ENCODE results near the gene UTP14A. TPM values are rescaled to one million over a fixed set of nuclear protein-coding genes. Genes with fewer than 3 reads are reported as not detected.

Gene UTP14A
- total and polyA plus RNA-seq, 5 donors from 2014 or later = 5.8 to 11.7 (median 8.5) TPM

DNA sequence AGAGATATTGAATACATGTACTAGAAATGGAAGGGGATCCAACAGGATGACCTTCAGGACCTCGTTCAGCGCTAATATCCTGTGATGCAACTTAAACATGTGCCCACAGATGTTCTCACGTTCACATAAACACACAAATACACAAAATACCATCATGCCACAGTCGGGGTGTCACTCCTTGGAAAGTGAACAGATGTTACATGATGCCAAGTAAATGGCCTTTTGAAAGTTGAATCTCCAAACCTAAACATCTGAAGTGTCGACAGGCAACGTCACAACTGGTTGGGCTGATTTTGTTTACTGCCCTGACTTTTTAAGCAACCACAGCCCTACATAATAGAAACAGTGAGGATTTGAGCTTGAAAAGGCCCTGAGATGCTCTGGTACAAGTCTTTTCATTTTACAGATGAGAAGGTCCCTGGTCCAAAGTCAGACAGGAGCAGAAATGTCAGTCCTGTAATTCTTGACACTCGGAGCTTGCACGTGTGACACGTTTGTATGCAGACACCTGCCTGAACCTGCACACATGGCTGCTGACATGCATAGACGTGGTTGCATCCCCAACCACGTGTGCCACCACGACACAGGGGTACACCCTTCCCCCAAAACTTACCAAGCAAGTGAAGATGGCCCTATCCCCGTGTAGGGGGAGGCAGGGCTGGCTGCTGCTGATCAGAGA, 53.0 kb downstream of the UTP14A start:
- Histone ChIP-seq H3K4me3 (ENCODE audit: low read depth, low read length) (no peak overlapping the region), H3K36me3 (ENCODE audit: control insufficient read depth, insufficient read depth, low read length) (no peaks in the 10 kb centered on the region), H3K9me3 (ENCODE audit: control insufficient read depth in 2 of 2, low read length in 2 of 2) (no peaks in the 10 kb centered on the region), H3K4me1 (ENCODE audit: control insufficient read depth, insufficient read depth, low read length, poor library complexity, severe bottlenecking) (peaks cover 14% of the 10 kb centered on the region), H3K27me3 (ENCODE audit: control insufficient read depth, insufficient read depth, low read length) (no peaks in the 10 kb centered on the region), H3K27ac (ENCODE audit: insufficient read depth, low read length, poor library complexity, severe bottlenecking) (no peak overlapping the region)
- Mint-ChIP-seq H3K27me3 (no peaks in the 10 kb centered on the region), H3K4me1 (peaks cover 0 to 31% (median 15%) of the 10 kb centered on the region in 4 donors), H3K27ac (peak overlapping the region in 1 of 3 donors; percentile 0), H3K36me3 (no peaks in the 10 kb centered on the region), H3K9me3 (peaks cover 0 to 1% (median 0%) of the 10 kb centered on the region in 7 donors), H3K4me3 (peak overlapping the region in 1 of 4 donors; percentile 61)
- no peak for DNase-seq
- ATAC-seq (ENCODE audit: low read depth in 2 of 2) = no peak

DNA sequence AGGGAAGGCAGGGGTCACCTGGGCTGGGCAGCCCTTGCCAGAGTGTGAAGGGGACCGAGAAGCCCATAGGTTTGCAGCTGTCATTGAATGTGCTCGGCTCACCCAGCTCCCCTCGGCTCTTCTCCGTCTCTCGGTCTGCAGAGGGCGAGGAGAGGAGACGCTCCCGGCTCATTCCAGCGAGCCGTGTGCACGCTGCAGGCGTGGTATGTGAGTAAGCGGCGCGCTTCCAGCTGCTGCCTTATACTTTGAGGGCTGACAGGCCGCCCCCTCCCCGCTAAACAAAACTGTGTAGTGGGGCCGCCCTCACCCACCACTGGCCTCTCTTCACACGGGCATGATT, 53.5 kb downstream of the UTP14A start:
- Mint-ChIP-seq H3K4me3 (peak overlapping the region in 1 of 4 donors; percentile 55), H3K9me3 (peaks cover 0 to 1% (median 0%) of the 10 kb centered on the region in 7 donors), H3K4me1 (peaks cover 0 to 28% (median 15%) of the 10 kb centered on the region in 4 donors), H3K27ac (peak overlapping the region in 1 of 3 donors; percentile 0), H3K27me3 (no peaks in the 10 kb centered on the region), H3K36me3 (no peaks in the 10 kb centered on the region)
- Histone ChIP-seq H3K36me3 (ENCODE audit: control insufficient read depth, insufficient read depth, low read length) (no peaks in the 10 kb centered on the region), H3K27ac (ENCODE audit: insufficient read depth, low read length, poor library complexity, severe bottlenecking) (no peak overlapping the region), H3K27me3 (ENCODE audit: control insufficient read depth, insufficient read depth, low read length) (no peaks in the 10 kb centered on the region), H3K9me3 (ENCODE audit: control insufficient read depth in 2 of 2, low read length in 2 of 2) (no peaks in the 10 kb centered on the region), H3K4me1 (ENCODE audit: control insufficient read depth, insufficient read depth, low read length, poor library complexity, severe bottlenecking) (peaks cover 14% of the 10 kb centered on the region), H3K4me3 (ENCODE audit: low read depth, low read length) (no peak overlapping the region)
- no peak for ATAC-seq (ENCODE audit: low read depth in 2 of 2)
- DNase-seq = no peak

DNA sequence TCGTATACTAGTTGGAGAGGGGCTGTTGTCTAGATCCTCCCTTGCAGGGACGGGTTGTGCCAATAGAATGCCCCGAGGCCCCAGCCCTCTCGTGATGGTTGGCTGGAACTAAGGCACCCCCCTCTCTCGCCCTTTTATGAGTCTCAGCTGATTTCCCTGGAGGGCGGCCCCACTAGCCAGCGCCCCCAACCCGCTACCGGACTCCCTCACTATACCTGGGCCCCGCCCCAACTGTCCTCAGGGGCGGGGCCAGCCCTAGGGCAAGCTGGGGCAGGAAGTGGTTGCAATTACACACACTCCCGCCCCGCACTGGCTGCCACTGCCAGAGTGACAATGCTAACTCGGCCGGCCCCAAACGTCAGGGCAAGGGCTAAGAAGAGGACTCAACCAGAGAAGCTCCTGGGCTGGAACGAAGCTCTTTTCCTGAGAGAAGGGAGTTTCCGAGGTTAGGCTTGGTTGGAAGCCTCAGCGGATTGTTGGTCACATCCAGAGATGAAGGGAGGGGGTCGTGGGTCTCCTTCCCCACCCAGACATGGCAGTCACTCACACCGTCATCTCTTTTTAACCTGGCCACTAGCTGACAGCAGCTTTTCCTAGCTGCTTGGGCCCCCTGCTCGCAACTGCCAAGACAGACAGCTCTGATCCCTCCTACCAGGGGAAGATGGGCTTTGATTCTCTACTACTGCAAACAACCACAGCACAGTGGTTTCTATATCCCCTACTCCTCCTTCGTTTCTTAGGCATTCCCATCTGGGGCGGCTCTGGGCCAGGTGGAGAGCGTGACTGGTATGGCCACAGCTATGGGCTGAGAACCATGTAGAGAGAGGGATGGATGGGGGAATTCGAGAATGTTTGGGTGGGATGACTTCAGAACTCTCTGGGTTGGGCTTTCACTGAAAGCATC, 55.5 kb downstream of the UTP14A start:
- ATAC-seq (ENCODE audit: low read depth in 2 of 2) = peak; percentile 91 to 92
- no peaks in the 10 kb centered on the region for H3K36me3 ChIP-seq (ENCODE audit: control insufficient read depth, insufficient read depth, low read length)
- H3K4me3 ChIP-seq (ENCODE audit: low read depth, low read length) = peak overlapping the region; percentile 57
- Mint-ChIP-seq H3K4me1 (peaks cover 0 to 28% (median 14%) of the 10 kb centered on the region in 4 donors), H3K9me3 (peaks cover 0 to 1% (median 0%) of the 10 kb centered on the region in 7 donors), H3K27me3 (no peaks in the 10 kb centered on the region), H3K27ac (peak overlapping the region; percentile 86 to 98 (median 93)), H3K36me3 (no peaks in the 10 kb centered on the region), H3K4me3 (peak overlapping the region; percentile 53 to 87 (median 79))
- H3K27ac ChIP-seq (ENCODE audit: insufficient read depth, low read length, poor library complexity, severe bottlenecking) = peak overlapping the region; percentile 62
- no peaks in the 10 kb centered on the region for H3K9me3 ChIP-seq (ENCODE audit: control insufficient read depth in 2 of 2, low read length in 2 of 2)
- DNase-seq = peak; percentile 52 to 82 (median 58)
- no peaks in the 10 kb centered on the region for H3K27me3 ChIP-seq (ENCODE audit: control insufficient read depth, insufficient read depth, low read length)
- H3K4me1 ChIP-seq (ENCODE audit: control insufficient read depth, insufficient read depth, low read length, poor library complexity, severe bottlenecking) = peaks cover 14% of the 10 kb centered on the region

DNA sequence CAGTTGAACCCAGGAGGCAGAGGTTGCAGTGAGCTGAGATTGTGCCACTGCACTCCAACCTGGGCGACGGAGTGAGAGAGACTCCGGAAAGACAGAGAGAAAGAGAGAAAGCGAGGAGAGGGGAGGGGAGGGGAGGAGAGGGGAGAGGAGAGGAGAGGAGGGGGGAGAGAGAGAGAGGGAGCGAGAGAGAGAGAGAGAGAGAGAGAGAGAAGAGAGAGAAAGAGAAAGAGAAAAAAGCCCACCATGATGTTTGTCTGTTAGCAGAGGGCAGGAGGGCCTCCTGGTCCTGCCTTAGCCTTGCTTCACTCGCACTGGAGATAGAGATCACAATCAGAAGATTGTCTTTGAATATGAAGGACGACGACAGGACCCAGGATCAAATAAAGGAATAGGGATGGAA, 57.8 kb downstream of the UTP14A start:
- peaks cover 0 to 22% (median 11%) of the 10 kb centered on the region in 4 donors for H3K4me1 Mint-ChIP-seq
- Histone ChIP-seq H3K27ac (ENCODE audit: insufficient read depth, low read length, poor library complexity, severe bottlenecking) (no peak overlapping the region), H3K9me3 (ENCODE audit: control insufficient read depth in 2 of 2, low read length in 2 of 2) (no peaks in the 10 kb centered on the region), H3K4me1 (ENCODE audit: control insufficient read depth, insufficient read depth, low read length, poor library complexity, severe bottlenecking) (peaks cover 11% of the 10 kb centered on the region), H3K36me3 (ENCODE audit: control insufficient read depth, insufficient read depth, low read length) (no peaks in the 10 kb centered on the region), H3K27me3 (ENCODE audit: control insufficient read depth, insufficient read depth, low read length) (no peaks in the 10 kb centered on the region), H3K4me3 (ENCODE audit: low read depth, low read length) (no peak overlapping the region)
- no peak for ATAC-seq (ENCODE audit: low read depth in 2 of 2)
- H3K27ac Mint-ChIP-seq = no peak overlapping the region
- peaks cover 0 to 1% (median 0%) of the 10 kb centered on the region in 7 donors for H3K9me3 Mint-ChIP-seq
- H3K36me3 Mint-ChIP-seq = no peaks in the 10 kb centered on the region
- no peaks in the 10 kb centered on the region for H3K27me3 Mint-ChIP-seq
- no peak overlapping the region for H3K4me3 Mint-ChIP-seq
- DNase-seq = no peak

DNA sequence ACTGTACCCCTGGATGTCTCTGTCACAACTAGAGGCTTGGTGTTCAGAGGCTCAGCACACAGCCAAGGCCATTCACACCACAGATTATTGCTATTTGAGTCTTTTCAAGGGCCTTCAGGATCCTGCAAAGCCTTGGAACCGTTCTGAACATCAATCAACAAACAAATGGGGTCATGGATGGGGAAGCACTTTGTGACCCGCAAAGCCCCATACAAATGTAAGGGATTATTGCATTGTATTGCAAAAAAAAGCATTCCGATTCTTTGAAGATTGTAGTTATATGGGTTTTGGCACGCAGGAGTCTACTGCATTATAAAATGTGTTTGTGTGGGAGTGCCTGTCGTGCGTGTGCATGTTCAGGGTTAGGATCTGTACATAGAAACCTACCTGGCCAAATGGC, 59.2 kb downstream of the UTP14A start:
- Mint-ChIP-seq H3K4me1 (peaks cover 0 to 20% (median 7%) of the 10 kb centered on the region in 4 donors), H3K27me3 (no peaks in the 10 kb centered on the region), H3K4me3 (no peak overlapping the region), H3K36me3 (no peaks in the 10 kb centered on the region), H3K27ac (no peak overlapping the region), H3K9me3 (peaks cover 0 to 1% (median 0%) of the 10 kb centered on the region in 7 donors)
- Histone ChIP-seq H3K27me3 (ENCODE audit: control insufficient read depth, insufficient read depth, low read length) (no peaks in the 10 kb centered on the region), H3K36me3 (ENCODE audit: control insufficient read depth, insufficient read depth, low read length) (no peaks in the 10 kb centered on the region), H3K9me3 (ENCODE audit: control insufficient read depth in 2 of 2, low read length in 2 of 2) (no peaks in the 10 kb centered on the region), H3K4me1 (ENCODE audit: control insufficient read depth, insufficient read depth, low read length, poor library complexity, severe bottlenecking) (peaks cover 11% of the 10 kb centered on the region), H3K4me3 (ENCODE audit: low read depth, low read length) (no peak overlapping the region), H3K27ac (ENCODE audit: insufficient read depth, low read length, poor library complexity, severe bottlenecking) (no peak overlapping the region)
- no peak for DNase-seq
- no peak for ATAC-seq (ENCODE audit: low read depth in 2 of 2)

DNA sequence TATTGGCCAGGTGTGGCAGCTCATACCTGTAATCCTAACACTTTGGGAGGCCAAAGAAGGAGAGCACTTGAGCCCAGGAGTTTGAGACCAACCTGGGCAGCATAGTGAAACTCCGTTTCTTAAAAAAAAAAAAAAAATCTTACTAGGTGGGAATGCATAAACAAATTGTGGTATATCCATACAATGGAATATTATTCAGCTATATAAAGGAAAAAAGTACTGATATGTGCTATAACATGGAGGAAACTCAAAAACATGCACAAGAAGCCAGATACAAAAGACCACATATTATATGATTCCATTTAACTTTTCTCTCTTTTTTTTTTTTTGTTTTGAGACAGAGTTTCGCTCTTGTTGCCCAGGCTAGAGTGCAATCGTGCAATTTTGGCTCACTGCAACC, 63.0 kb downstream of the UTP14A start:
- Histone ChIP-seq H3K27me3 (ENCODE audit: control insufficient read depth, insufficient read depth, low read length) (peaks cover 2% of the 10 kb centered on the region), H3K4me3 (ENCODE audit: low read depth, low read length) (no peak overlapping the region), H3K36me3 (ENCODE audit: control insufficient read depth, insufficient read depth, low read length) (no peaks in the 10 kb centered on the region), H3K4me1 (ENCODE audit: control insufficient read depth, insufficient read depth, low read length, poor library complexity, severe bottlenecking) (no peaks in the 10 kb centered on the region), H3K9me3 (ENCODE audit: control insufficient read depth in 2 of 2, low read length in 2 of 2) (no peaks in the 10 kb centered on the region), H3K27ac (ENCODE audit: insufficient read depth, low read length, poor library complexity, severe bottlenecking) (no peak overlapping the region)
- Mint-ChIP-seq H3K27ac (no peak overlapping the region), H3K27me3 (peaks cover 20% of the 10 kb centered on the region), H3K4me3 (no peak overlapping the region), H3K9me3 (peaks cover 0 to 2% (median 0%) of the 10 kb centered on the region in 7 donors), H3K36me3 (no peaks in the 10 kb centered on the region), H3K4me1 (no peaks in the 10 kb centered on the region)
- ATAC-seq (ENCODE audit: low read depth in 2 of 2) = no peak
- DNase-seq = no peak

DNA sequence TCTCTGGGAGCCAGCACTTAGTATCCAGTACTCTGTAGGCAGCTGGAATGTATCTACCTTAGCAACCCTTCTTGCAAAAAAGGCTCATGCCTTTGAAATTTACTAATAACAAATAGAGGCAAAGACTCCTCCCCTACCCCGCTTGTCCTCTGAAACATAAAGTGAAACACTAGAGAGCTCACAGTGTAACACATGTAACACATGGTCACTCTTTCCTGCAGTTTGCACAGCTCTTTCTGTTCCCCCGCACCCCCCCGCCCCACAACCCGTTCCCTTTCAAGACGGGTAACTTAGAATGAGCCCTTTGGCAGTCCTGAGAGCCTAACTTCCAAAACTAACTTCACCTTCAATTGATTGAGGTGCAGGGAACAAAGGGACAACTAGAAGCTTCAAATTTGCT, 70.5 kb downstream of the UTP14A start:
- no peak for ATAC-seq (ENCODE audit: low read depth in 2 of 2)
- no peak for DNase-seq
- no peaks in the 10 kb centered on the region for H3K36me3 Mint-ChIP-seq
- H3K9me3 Mint-ChIP-seq = peaks cover 0 to 2% (median 0%) of the 10 kb centered on the region in 7 donors
- Histone ChIP-seq H3K9me3 (ENCODE audit: control insufficient read depth in 2 of 2, low read length in 2 of 2) (no peaks in the 10 kb centered on the region), H3K4me3 (ENCODE audit: low read depth, low read length) (no peak overlapping the region), H3K27ac (ENCODE audit: insufficient read depth, low read length, poor library complexity, severe bottlenecking) (no peak overlapping the region), H3K4me1 (ENCODE audit: control insufficient read depth, insufficient read depth, low read length, poor library complexity, severe bottlenecking) (peaks cover 9% of the 10 kb centered on the region), H3K36me3 (ENCODE audit: control insufficient read depth, insufficient read depth, low read length) (no peaks in the 10 kb centered on the region), H3K27me3 (ENCODE audit: control insufficient read depth, insufficient read depth, low read length) (peaks cover 2% of the 10 kb centered on the region)
- H3K4me3 Mint-ChIP-seq = no peak overlapping the region
- H3K27ac Mint-ChIP-seq = no peak overlapping the region
- peaks cover 0 to 17% (median 2%) of the 10 kb centered on the region in 4 donors for H3K4me1 Mint-ChIP-seq
- H3K27me3 Mint-ChIP-seq = peaks cover 28% of the 10 kb centered on the region

Data from CD4-positive, CD25-positive, alpha-beta regulatory T cell (primary cell).